IMR-90 (cell line): Measurements from ENCODE around the gene PIM1.

Source experiments
- CEBPB ChIP-seq: IDR thresholded peaks from 2 replicates; pipeline ENCODE4 v1.6.1; 2012; ENCODE audit warnings: low read depth, low read length, improper control_type of control experiment
- MXI1 ChIP-seq: IDR thresholded peaks from 2 replicates; pipeline ENCODE4 v1.6.1; 2012; ENCODE audit warnings: low read depth, mild to moderate bottlenecking, low read length, moderate library complexity, borderline replicate concordance
- POLR2A ChIP-seq: IDR thresholded peaks from 2 replicates; pipeline ENCODE4 v1.6.1; 2012; ENCODE audit warnings: mild to moderate bottlenecking, low read depth, low read length
- RAD21 ChIP-seq: IDR thresholded peaks from 2 replicates; pipeline ENCODE4 v1.6.1; 2012; ENCODE audit warnings: low read length, improper control_type of control experiment
- SMC3 ChIP-seq: fragments of 150-350 bp; IDR thresholded peaks from 2 replicates; pipeline ENCODE4 v1.6.1; 2016; ENCODE audit warnings: low read depth, mild to moderate bottlenecking, antibody characterized with exemption, low read length, moderate library complexity
- TF ChIP-seq, protein P1 (sequence below): conservative IDR thresholded peaks from 2 replicates; pipeline ENCODE4 v1.5.1; 2012; ENCODE audit warnings: mild to moderate bottlenecking, low read depth, low read length, improper control_type of control experiment
- TF ChIP-seq, protein P2 (sequence below): fragments of 150-350 bp; IDR thresholded peaks from 2 replicates; pipeline ENCODE4 v1.6.1; 2016; ENCODE audit warnings: low read depth, mild to moderate bottlenecking, low read length, moderate library complexity, borderline replicate concordance

DNA sequence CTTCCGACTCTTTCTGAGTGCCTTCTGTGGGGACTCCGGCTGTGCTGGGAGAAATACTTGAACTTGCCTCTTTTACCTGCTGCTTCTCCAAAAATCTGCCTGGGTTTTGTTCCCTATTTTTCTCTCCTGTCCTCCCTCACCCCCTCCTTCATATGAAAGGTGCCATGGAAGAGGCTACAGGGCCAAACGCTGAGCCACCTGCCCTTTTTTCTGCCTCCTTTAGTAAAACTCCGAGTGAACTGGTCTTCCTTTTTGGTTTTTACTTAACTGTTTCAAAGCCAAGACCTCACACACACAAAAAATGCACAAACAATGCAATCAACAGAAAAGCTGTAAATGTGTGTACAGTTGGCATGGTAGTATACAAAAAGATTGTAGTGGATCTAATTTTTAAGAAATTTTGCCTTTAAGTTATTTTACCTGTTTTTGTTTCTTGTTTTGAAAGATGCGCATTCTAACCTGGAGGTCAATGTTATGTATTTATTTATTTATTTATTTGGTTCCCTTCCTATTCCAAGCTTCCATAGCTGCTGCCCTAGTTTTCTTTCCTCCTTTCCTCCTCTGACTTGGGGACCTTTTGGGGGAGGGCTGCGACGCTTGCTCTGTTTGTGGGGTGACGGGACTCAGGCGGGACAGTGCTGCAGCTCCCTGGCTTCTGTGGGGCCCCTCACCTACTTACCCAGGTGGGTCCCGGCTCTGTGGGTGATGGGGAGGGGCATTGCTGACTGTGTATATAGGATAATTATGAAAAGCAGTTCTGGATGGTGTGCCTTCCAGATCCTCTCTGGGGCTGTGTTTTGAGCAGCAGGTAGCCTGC, 4.8 kb downstream of the PIM1 start:
- TF ChIP-seq, protein P1, sequence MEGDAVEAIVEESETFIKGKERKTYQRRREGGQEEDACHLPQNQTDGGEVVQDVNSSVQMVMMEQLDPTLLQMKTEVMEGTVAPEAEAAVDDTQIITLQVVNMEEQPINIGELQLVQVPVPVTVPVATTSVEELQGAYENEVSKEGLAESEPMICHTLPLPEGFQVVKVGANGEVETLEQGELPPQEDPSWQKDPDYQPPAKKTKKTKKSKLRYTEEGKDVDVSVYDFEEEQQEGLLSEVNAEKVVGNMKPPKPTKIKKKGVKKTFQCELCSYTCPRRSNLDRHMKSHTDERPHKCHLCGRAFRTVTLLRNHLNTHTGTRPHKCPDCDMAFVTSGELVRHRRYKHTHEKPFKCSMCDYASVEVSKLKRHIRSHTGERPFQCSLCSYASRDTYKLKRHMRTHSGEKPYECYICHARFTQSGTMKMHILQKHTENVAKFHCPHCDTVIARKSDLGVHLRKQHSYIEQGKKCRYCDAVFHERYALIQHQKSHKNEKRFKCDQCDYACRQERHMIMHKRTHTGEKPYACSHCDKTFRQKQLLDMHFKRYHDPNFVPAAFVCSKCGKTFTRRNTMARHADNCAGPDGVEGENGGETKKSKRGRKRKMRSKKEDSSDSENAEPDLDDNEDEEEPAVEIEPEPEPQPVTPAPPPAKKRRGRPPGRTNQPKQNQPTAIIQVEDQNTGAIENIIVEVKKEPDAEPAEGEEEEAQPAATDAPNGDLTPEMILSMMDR = no peak
- no peak for TF ChIP-seq SMC3
- TF ChIP-seq POLR2A = no peak
- no peak for TF ChIP-seq RAD21
- no peak for TF ChIP-seq CEBPB
- TF ChIP-seq, protein P2, sequence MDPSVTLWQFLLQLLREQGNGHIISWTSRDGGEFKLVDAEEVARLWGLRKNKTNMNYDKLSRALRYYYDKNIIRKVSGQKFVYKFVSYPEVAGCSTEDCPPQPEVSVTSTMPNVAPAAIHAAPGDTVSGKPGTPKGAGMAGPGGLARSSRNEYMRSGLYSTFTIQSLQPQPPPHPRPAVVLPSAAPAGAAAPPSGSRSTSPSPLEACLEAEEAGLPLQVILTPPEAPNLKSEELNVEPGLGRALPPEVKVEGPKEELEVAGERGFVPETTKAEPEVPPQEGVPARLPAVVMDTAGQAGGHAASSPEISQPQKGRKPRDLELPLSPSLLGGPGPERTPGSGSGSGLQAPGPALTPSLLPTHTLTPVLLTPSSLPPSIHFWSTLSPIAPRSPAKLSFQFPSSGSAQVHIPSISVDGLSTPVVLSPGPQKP = no peak
- TF ChIP-seq MXI1 = no peak
